Peyer's patch (tissue), 4 donors: Measurements from ENCODE around the gene SKAP1. TPM values are rescaled to one million over a fixed set of nuclear protein-coding genes. Genes with fewer than 3 reads are reported as not detected.
"Not testable (repeated sequence)": the region's sequence is repeated elsewhere in the genome, so short reads cannot be mapped to it uniquely, and the experiment has no call there.

Experiments used
- DNase-seq, 3 donors: peaks; one replicate each; pipeline ENCODE4 v3.0.0-alpha.2; 2017 to 2019
- H3K27ac ChIP-seq, 4 donors: fragments of 200-600 bp; sonication (generic); one replicate each; pipeline ENCODE4 v1.5.1; 2016 to 2019
- H3K27me3 ChIP-seq, 2 donors: fragments of 200-600 bp; sonication (generic); one replicate each; pipeline ENCODE4 v1.5.1; 2019
- H3K36me3 ChIP-seq, 3 donors: fragments of 200-600 bp; sonication (generic); one replicate each; pipeline ENCODE4 v1.5.1; 2016 to 2019
- H3K4me1 ChIP-seq, 4 donors: fragments of 200-600 bp; sonication (generic); one replicate each; pipeline ENCODE4 v1.5.1; 2016 to 2019
- H3K4me3 ChIP-seq, 4 donors: fragments of 200-600 bp; sonication (generic); 1 replicate in 3 of 4; 2 replicates in 1 of 4; pipeline ENCODE4 v1.5.1; 2016 to 2019; ENCODE audit warnings: mild to moderate bottlenecking in 1 of 4
- H3K9me3 ChIP-seq, 4 donors: fragments of 200-600 bp; sonication (generic); one replicate each; pipeline ENCODE4 v1.5.1; 2016 to 2019; ENCODE audit warnings: mild to moderate bottlenecking in 1 of 4
- POLR2A ChIP-seq, 2 donors: fragments of 450-650 bp; IDR thresholded peaks; one replicate each; pipeline ENCODE4 v1.5.1; 2017; ENCODE audit warnings: antibody characterized with exemption in 2 of 2, mild to moderate bottlenecking in 2 of 2, moderate library complexity in 2 of 2
- total RNA-seq, 4 donors: library from RNA; depleted of rRNA; stranded (reverse); fragments of >200 nt; gene quantifications; one replicate each; pipeline ENCODE4 v1.1.0, GENCODE V29; 2016
- TF ChIP-seq, protein P1 (sequence below), 6 experiments: fragments of 450-650 bp in 4 of 6; fragments of 200-600 bp in 2 of 6; sonication (generic) in 1 of 6; IDR thresholded peaks; one replicate each; pipeline ENCODE4 v1.5.1; 2017 to 2019; ENCODE audit warnings: antibody characterized with exemption in 6 of 6, mild to moderate bottlenecking in 3 of 6, moderate library complexity in 1 of 6

The SKAP1 gene
- total RNA-seq, 4 donors from 2014 or later = 3.1 to 17.3 (median 6.5) TPM

DNA sequence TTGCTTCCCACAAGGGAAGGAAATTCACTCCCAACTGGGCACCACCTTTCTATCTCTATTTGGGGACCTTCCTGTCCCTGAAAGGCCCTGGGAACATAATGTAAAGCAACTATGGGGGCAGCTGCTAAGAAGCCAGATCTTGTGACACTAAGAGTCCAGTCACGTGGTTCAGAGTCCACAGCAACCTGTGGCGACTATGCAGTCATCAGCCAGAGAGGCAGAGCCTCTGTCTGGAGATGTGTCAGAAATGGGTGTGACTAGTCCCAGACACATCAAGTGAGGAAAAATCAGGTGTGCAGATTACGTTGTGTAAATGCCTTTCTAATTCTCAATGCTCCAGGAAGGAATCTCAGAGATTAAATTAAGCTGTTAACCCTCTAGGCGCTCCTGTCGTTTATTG lies 26.6 kb upstream of the SKAP1 start:
- Histone ChIP-seq H3K27me3 (no peaks in the 10 kb centered on the region), H3K36me3 (no peaks in the 10 kb centered on the region), H3K4me3 (peak overlapping the region in 1 of 4 donors; percentile 34), H3K9me3 (no peaks in the 10 kb centered on the region), H3K27ac (no peak overlapping the region), H3K4me1 (peaks cover 0 to 8% (median 0%) of the 10 kb centered on the region in 4 donors)
- TF ChIP-seq, protein P1, sequence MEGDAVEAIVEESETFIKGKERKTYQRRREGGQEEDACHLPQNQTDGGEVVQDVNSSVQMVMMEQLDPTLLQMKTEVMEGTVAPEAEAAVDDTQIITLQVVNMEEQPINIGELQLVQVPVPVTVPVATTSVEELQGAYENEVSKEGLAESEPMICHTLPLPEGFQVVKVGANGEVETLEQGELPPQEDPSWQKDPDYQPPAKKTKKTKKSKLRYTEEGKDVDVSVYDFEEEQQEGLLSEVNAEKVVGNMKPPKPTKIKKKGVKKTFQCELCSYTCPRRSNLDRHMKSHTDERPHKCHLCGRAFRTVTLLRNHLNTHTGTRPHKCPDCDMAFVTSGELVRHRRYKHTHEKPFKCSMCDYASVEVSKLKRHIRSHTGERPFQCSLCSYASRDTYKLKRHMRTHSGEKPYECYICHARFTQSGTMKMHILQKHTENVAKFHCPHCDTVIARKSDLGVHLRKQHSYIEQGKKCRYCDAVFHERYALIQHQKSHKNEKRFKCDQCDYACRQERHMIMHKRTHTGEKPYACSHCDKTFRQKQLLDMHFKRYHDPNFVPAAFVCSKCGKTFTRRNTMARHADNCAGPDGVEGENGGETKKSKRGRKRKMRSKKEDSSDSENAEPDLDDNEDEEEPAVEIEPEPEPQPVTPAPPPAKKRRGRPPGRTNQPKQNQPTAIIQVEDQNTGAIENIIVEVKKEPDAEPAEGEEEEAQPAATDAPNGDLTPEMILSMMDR (IDR thresholded peaks at IDR 0.05) = no peak
- no peak for TF ChIP-seq POLR2A (IDR thresholded peaks at IDR 0.05)
- peak in 1 of 3 donors; percentile 77 for DNase-seq

DNA sequence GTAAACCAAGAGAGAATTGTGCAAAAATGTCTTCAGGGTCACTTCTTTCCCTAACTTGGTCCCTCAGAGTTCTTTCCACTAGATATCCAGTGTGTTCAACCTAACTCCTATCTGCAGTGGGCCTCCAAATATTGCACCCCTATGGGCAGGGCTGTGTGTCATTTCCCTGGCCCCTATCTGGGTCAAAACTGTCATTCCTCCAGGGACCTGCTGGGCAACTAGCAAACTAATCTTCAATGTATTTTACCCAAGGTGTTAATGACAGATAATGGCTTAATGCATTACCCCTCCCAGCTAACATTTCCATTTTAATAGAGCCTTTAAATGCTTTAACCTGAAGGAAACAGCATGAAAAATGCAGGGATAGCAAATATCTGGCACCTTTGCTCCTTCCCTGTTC lies 25.8 kb upstream of the SKAP1 start:
- Histone ChIP-seq H3K9me3 (no peaks in the 10 kb centered on the region), H3K4me3 (no peak overlapping the region), H3K36me3 (no peaks in the 10 kb centered on the region), H3K27ac (no peak overlapping the region), H3K4me1 (peaks cover 0 to 8% (median 0%) of the 10 kb centered on the region in 4 donors), H3K27me3 (no peaks in the 10 kb centered on the region)
- TF ChIP-seq, protein P1 (IDR thresholded peaks at IDR 0.05) = no peak
- no peak for TF ChIP-seq POLR2A (IDR thresholded peaks at IDR 0.05)
- DNase-seq = no peak

DNA sequence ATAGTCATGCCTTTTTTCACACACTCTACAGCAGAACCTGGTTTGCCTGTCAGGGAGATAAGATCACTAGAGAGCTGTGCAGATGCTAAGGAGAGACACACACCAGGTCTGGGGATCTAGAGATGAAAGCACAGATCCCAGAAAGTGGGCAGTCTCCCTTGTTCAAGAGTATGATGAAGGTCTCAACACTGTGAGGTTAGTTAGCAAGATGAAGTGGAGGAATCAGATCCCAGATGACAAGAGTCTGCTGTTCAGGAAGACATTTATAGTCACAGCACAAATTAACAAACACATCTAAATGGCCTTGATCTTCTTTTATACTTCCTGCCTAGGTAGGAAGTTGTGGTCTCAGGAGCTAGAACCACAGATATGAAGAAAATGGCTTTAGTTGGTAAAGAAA lies 23.4 kb upstream of the SKAP1 start:
- Histone ChIP-seq H3K9me3 (no peaks in the 10 kb centered on the region), H3K27ac (peak overlapping the region in 1 of 4 donors; percentile 5), H3K4me3 (no peak overlapping the region), H3K27me3 (no peaks in the 10 kb centered on the region), H3K4me1 (peaks cover 0 to 8% (median 0%) of the 10 kb centered on the region in 4 donors), H3K36me3 (no peaks in the 10 kb centered on the region)
- TF ChIP-seq, protein P1 (IDR thresholded peaks at IDR 0.05) = no peak
- TF ChIP-seq POLR2A (IDR thresholded peaks at IDR 0.05) = no peak
- DNase-seq = no peak

DNA sequence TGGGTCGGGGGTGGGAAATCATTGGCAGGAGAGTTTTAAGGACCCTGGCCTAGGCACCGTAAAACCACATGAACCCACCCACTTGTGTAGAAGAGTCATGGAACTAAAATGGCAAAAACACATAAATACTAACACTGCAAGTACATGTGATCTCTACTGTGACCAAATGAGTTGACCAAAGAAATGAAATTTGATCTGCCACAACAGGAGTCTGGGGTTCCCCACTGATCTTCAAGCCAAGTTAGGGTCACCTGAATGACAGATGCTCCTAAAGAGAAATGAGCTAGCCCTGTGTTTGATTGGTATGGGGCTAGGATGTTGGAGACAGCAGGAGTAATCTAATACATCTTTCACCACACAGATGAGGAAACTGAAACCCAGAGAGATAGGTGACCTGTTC lies 21.5 kb upstream of the SKAP1 start:
- Histone ChIP-seq H3K4me1 (peaks cover 0 to 1% (median 0%) of the 10 kb centered on the region in 4 donors), H3K27me3 (no peaks in the 10 kb centered on the region), H3K4me3 (no peak overlapping the region), H3K36me3 (no peaks in the 10 kb centered on the region), H3K9me3 (no peaks in the 10 kb centered on the region), H3K27ac (no peak overlapping the region)
- TF ChIP-seq, protein P1 (IDR thresholded peaks at IDR 0.05) = no peak
- TF ChIP-seq POLR2A (IDR thresholded peaks at IDR 0.05) = no peak
- no peak for DNase-seq

DNA sequence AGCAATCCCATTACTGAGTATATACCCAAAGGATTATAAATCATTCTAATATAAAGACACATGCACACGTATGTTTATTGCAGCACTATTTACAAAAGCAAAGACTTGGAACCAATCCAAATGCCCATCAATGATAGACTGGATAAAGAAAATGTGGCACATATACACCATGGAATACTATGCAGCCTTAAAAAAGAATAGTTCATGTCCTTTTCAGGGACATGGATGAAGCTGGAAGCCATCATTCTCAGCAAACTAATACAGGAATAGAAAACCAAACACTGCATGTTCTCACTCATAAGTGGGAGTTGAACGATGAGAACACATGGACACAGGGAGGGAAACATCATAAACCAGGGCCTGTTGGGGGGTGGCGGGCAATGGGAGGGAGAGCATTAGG lies 19.3 kb upstream of the SKAP1 start:
- DNase-seq = not testable (repeated sequence)

DNA sequence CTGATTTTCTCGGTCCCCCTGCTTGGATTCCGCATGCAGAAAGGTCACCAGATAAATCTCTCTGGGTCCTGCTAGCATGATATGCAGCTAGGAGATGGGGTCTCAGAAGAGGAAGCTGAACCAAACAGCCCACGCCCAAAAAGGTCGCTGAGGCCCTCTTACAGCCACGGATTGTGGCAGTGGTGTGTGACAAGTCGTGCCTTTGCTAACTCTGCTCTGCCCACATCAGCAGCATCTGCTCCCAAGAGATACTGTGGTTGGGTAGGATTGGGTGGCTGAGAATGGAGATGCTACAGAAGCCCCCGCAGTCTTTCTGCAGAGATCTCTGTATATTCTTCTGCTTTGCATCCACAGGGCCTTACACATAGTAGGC lies 15.2 kb upstream of the SKAP1 start:
- no peaks in the 10 kb centered on the region for H3K27me3 ChIP-seq
- DNase-seq = no peak
- H3K9me3 ChIP-seq = no peaks in the 10 kb centered on the region
- H3K4me3 ChIP-seq = no peak overlapping the region
- TF ChIP-seq, protein P1 (IDR thresholded peaks at IDR 0.05) = no peak
- TF ChIP-seq POLR2A (IDR thresholded peaks at IDR 0.05) = no peak
- no peaks in the 10 kb centered on the region for H3K36me3 ChIP-seq
- H3K27ac ChIP-seq = no peak overlapping the region
- H3K4me1 ChIP-seq = peaks cover 0 to 9% (median 5%) of the 10 kb centered on the region in 4 donors

More for the DNA sequence above, 19.3 kb upstream of the SKAP1 start:
- not testable (repeated sequence) for H3K4me3 ChIP-seq, H3K4me1 ChIP-seq, H3K36me3 ChIP-seq, H3K27me3 ChIP-seq, H3K27ac ChIP-seq, H3K9me3 ChIP-seq
